GM18502 (cell line): ENCODE results near the gene KCNAB1.

ENCODE experiments used
- ATAC-seq: cut with Tn5 transposase; IDR thresholded peaks from one replicate; pipeline ENCODE4 v1.9.1; 2021; ENCODE audit warnings: mild to moderate bottlenecking; ENCODE audit not compliant: unreplicated experiment, poor library complexity

Gene KCNAB1

DNA sequence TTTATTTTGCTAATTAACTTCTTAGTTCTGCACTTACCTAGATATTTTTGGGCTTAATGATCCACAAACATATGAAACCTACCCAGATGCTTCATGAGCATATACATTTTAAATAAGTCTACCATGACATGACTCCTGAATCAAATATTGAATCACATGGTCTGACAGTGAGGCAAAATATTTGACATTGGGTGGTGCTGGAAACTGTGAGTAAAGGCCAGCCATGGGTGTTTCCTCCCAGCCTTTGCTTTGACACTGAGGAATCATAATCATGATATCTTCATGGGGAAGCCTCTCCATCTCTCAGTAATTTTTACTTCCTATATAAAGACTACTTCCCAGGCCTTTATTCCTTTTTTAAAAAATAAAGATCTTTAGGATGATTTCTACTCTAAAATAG, 457.4 kb downstream of the KCNAB1 start:
- ATAC-seq, result no peak

DNA sequence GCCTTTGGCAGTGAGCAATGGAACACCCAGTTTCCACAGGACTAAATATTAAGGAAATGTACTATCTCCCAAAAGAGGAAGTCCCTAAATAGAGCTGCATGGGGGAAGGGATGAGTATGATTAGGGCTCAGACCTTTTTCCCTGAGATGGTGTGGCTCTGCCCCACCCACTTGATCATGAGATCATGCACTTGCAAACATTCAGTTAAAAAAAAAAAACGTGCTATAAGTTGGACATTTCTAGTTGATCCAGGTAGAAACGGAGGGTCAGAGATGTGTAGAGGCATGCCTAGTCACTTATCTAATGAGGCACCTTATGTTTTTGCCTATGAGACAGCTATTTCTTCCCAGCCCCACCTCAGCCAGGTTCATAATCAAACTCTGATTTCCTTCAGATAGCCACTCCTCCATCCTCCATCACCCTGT, 459.1 kb downstream of the KCNAB1 start:
- no peak for ATAC-seq

DNA sequence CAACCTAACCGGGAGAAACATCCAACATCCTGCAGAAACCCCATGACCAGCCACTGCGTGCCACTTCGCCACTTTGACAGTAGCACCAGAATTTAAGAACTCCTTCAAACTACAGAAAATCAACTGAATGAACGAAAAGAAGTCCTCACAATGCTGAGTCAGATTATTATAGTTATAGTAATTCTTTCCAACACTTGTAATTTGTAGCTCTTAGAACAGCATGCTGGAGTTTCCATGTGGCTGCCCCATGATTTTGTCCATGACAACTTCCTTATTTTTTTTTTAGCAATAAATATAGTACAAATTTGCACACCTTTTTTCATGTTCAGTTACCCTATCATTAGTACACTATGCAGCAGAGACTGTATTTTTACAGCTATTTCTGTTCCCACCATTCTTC, 460.7 kb downstream of the KCNAB1 start:
- no peak for ATAC-seq

DNA sequence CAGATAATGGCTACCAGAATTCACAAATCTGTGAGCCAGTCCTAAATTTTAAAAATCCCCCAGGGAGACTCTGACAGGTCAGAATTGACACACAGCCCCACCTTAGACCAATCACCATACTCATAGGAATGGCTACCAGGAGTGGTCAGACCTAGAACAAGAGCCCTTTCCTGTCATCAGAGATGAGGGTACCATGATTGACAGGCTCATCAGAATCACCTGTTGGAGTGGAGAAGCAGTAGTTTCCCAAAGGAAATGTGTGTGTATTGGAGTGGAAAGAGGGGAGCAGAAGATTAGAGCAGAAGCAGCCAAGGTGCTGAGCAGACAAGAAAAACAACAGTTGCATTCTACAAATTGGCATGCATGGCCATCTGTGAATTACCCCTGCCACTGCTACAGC, 461.6 kb downstream of the KCNAB1 start:
- ATAC-seq, result no peak

DNA sequence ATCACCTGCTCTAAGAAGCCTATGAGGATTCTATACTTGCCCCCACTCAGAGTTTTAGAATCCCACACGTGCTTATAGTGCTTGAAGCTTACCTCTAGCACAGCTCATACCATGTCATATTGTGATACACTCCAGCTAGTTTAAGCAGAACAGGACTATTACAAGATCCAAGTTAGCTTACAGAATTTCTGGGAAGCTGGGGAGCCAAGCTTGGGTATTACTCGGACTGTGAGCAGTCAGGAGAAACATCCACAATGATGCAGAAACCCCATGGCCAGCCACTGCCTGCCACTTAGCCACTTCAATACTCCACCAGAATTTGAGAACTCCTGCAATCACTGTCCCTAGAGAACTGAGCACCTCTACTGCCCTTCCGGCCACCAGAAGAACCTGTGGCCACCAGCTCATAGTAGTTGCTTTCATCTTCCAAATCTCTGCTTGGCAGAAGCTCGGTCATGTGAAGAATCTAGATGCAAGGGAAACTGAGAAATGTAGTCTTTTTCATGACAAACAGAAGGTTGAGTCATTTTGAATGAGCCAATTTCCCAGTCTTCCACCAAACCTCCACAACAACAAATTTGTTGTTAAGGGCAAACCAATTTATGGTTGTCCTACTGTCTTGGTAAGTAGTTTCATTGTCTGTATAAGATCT, 462.3 kb downstream of the KCNAB1 start:
- ATAC-seq, result no peak

DNA sequence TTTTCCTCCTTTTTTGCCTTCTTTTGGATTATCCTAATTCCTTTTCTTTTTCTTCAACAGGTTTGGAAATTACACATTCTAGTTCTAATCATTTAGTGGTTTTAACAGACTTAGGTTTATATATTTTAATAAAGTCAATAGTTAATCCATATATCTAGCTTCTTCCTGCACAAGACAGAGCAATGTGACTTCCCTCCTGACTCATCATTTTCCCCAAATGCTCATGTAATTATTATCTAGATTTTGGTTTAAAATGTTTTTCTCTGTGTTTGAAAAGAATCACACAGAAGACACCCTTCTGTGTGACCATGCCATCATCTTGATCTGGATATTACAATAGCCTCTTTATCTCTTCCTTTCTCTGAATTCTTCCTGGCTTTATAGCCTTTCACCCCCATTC, 463.1 kb downstream of the KCNAB1 start:
- no peak for ATAC-seq

DNA sequence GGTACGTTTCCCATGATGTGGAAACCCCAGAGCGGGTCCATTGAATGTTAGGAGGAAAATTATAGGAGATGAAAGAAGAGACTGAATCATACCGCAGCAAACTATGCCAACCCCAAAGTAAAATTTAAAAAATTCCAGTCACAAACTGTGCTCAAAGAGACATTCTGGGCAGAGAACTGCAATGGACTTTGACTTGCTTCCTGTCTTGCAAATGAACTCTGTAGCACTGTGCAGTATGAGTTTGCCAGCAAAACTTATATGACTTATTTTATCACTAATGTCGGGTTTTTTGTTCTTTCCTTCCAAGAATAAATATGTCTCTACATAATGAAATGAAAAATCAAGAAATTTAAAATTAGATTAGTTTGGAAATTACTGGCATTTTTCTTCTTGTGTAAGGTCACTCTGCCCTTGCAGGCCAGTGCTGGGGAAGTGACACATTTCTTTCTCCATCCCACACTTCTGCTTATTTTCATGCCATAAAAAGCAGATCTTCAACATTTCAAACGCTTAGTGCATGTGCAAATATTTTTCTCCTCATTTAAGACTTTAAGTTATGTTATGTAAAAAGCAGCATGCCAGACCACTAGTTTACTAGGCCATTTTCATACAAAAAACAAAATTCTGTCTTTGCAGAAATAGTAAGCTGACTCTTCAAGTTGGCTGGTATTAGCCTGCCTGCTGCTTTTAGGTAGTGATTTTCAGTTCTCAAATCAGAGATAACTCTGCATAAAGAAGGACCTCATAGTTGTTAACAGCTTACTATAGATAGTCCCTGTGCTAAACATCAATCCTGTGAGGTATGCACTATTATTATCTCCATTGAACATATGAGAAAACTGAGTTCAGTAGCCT, 466.8 kb downstream of the KCNAB1 start:
- ATAC-seq, result peak; percentile 55

DNA sequence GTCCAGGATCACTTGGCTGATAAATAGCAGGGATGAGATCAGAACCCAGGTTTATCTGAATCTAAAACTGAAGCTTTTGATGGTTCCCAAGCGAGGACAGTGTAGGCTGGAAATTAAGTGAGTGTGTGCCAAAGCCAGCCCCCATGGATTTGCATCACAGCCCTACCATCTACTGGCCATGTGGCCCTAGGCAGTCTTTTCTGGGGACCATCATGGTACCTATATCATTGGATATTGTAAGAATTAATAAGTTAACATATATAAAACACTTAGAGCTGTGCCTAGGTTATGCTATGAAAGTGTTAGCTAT, 467.3 kb downstream of the KCNAB1 start:
- no peak for ATAC-seq
